Endothelial cell of umbilical vein (primary cell): ENCODE measurements around the gene ITIH5.

Experiments used
- CTCF ChIP-seq, 2 donors: IDR thresholded peaks; 1 replicate in 1 of 2; 2 replicates in 1 of 2; pipeline ENCODE4 v1.5.1; 2011; ENCODE audit warnings: low read length in 2 of 2, mild to moderate bottlenecking in 2 of 2, moderate library complexity in 2 of 2, control low read depth in 1 of 2, inconsistent platforms in 1 of 2, low read depth in 1 of 2; ENCODE audit not compliant: insufficient read depth in 1 of 2; ENCODE audit errors: extremely low read depth in 1 of 2
- EZH2 ChIP-seq: IDR thresholded peaks from 2 replicates; pipeline ENCODE4 v1.6.1; 2012; ENCODE audit warnings: borderline replicate concordance, low read depth, mild to moderate bottlenecking, moderate library complexity, low read length, inconsistent platforms; ENCODE audit not compliant: severe bottlenecking
- FOS ChIP-seq: IDR thresholded peaks from 2 replicates; pipeline ENCODE4 v1.6.1; 2011; ENCODE audit warnings: mild to moderate bottlenecking, low read length, moderate library complexity, borderline replicate concordance; ENCODE audit not compliant: insufficient read depth
- GATA2 ChIP-seq: IDR thresholded peaks from 2 replicates; pipeline ENCODE4 v1.7.0; 2011; ENCODE audit warnings: low read depth, mild to moderate bottlenecking, moderate library complexity, mixed read lengths, low read length; ENCODE audit not compliant: insufficient read length, insufficient read depth
- MYC ChIP-seq: IDR thresholded peaks from one replicate; pipeline ENCODE4 v1.6.1; 2011; ENCODE audit warnings: mild to moderate bottlenecking, low read depth, low read length
- POLR2A ChIP-seq: IDR thresholded peaks from 2 replicates; pipeline ENCODE4 v1.6.1; 2012; ENCODE audit warnings: low read depth, mild to moderate bottlenecking, control low read depth, low read length

DNA sequence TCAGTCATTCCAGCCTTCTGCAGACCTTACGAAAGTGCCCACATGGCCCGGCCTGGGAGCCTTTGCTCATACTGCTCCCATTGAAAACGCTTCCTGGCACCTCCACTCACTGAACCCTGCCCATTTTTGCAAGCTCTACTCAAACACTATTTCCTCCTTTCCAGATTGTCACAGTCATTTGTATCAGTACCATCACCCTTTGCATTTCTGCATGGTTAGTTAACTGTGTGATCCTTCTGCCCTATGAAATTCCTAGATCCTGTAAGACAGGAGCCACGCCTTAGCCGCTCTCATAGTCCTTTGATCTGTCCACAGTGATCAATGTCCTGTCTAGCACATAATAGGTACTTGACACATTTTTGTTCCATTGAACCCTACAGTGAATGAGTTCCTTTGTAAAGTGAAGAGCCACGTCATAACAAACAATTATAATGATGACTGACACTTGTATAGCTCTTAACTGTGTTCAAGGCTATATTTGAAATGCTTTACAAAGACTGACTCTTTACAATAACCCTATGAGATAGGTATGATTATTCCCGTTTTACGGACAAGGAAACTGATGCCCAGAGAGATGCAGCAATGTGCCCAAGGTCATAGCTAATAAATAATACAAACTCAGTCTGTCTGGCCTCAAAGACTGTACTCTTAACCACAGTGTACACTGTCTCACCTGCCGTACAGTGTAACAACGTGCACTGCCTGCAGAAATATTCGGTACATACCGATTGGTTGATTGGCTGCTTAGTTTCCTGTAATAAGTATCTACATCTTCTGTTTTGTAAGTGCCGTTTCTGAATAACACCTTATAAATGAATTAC, 19.8 kb upstream of the ITIH5 start:
- no peak for TF ChIP-seq CTCF (IDR thresholded peaks at IDR 0.05; ENCODE audit: extremely low read depth in 1 of 2, insufficient read depth in 1 of 2, low read depth in 1 of 2, low read length in 2 of 2)
- TF ChIP-seq POLR2A: no peak
- TF ChIP-seq EZH2: no peak
- TF ChIP-seq MYC: no peak
- TF ChIP-seq GATA2: no peak
- TF ChIP-seq FOS: no peak
